ENCODE data around the gene NPTN.
A peak's percentile ranks its signal among the peaks of the same experiment; 100 is the strongest.
"Not testable (repeated sequence)": the region's sequence is repeated elsewhere in the genome, so short reads cannot be mapped to it uniquely, and the experiment has no call there.

The NPTN gene

GRCh38 chr15:73570355-73571032, 62.7 kb downstream of the NPTN start:
- no peak for DNase-seq

- DNase-seq, result no peak
Measured at GRCh38 chr15:73569361-73569760, 63.8 kb downstream of the NPTN start.

GRCh38 chr15:73568564-73569280, 64.5 kb downstream of the NPTN start:
- DNase-seq, result no peak

- DNase-seq, result no peak
Measured at GRCh38 chr15:73567020-73567419, 66.2 kb downstream of the NPTN start.

- peak; percentile 72 for DNase-seq
Measured at GRCh38 chr15:73564255-73564654, 68.9 kb downstream of the NPTN start.

- DNase-seq, result peak; percentile 74
Measured at GRCh38 chr15:73560501-73561117, 72.6 kb downstream of the NPTN start.

GRCh38 chr15:73558529-73558928, 74.7 kb downstream of the NPTN start:
- no peak for DNase-seq

- DNase-seq, result no peak
Measured at GRCh38 chr15:73555080-73555479, 78.1 kb downstream of the NPTN start.

GRCh38 chr15:73550190-73550589, 83.0 kb downstream of the NPTN start:
- DNase-seq, result no peak

GRCh38 chr15:73548925-73549324, 84.3 kb downstream of the NPTN start:
- not testable (repeated sequence) for DNase-seq

GRCh38 chr15:73541479-73541878, 91.7 kb downstream of the NPTN start:
- DNase-seq, result no peak

GRCh38 chr15:73540161-73540560, 93.0 kb downstream of the NPTN start:
- DNase-seq, result no peak

GRCh38 chr15:73539212-73540128, 93.7 kb downstream of the NPTN start:
- no peak for DNase-seq

- no peak for DNase-seq
Measured at GRCh38 chr15:73538563-73539211, 94.5 kb downstream of the NPTN start.

- DNase-seq, result no peak
Measured at GRCh38 chr15:73538123-73538522, 95.1 kb downstream of the NPTN start.

GRCh38 chr15:73530649-73531048, 102.5 kb downstream of the NPTN start:
- no peak for DNase-seq

GRCh38 chr15:73527598-73527997, 105.6 kb downstream of the NPTN start:
- DNase-seq, result no peak

GRCh38 chr15:73524919-73525318, 108.3 kb downstream of the NPTN start:
- DNase-seq, result no peak

- DNase-seq, result no peak
Measured at GRCh38 chr15:73522011-73522410, 111.2 kb downstream of the NPTN start.

GRCh38 chr15:73518876-73519733, 114.1 kb downstream of the NPTN start:
- no peak for DNase-seq

- no peak for DNase-seq
Measured at GRCh38 chr15:73518180-73518862, 114.9 kb downstream of the NPTN start.

Measured in fibroblast of skin of back (primary cell).